ENCODE data around the gene MYO1D. TPM values are rescaled to one million over a fixed set of nuclear protein-coding genes. Genes with fewer than 3 reads are reported as not detected.
A peak's percentile ranks its signal among the peaks of the same experiment; 100 is the strongest.

MYO1D gene
- total RNA-seq, 1 experiment from 2014 or later: 23.5 TPM

DNA sequence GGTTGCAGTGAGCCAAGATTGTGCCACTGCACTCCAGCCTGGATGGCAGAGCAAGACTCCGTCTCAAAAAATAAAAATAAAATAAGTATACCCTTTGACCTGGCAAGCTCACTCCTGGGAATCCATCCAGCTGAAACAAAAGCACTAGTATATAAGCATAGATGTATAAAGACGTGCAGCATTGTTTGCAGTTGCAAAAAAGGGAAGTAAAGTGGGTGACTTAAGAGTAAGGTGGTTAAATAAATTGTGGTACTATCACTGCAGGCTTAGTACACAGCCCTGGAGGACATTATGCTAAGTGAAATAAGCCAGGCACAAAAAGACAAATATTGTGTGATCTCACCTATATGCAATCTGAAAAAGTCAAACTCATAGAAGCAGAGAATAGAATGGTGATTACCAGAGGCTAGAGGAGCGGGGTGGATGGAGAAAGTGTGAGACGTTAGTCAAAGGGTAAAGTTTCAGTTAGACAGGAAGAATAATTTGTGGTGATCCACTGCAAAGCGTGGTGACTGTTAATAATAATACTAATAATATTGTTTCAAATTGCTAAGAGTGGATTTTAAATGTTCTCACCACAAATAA is 113.0 kb downstream of the MYO1D start:
- Histone ChIP-seq H3K4me3 (ENCODE audit: low read length) (no peak overlapping the region), H4K20me1 (ENCODE audit: low read length) (no peaks in the 10 kb centered on the region), H3K4me1 (ENCODE audit: insufficient read depth, low read length) (no peaks in the 10 kb centered on the region), H3K79me2 (ENCODE audit: low read length) (no peaks in the 10 kb centered on the region), H3K4me2 (ENCODE audit: low read length) (no peak overlapping the region), H3K36me3 (ENCODE audit: low read depth, low read length) (no peaks in the 10 kb centered on the region), H3F3A (ENCODE audit: low read length, unreplicated experiment) (no peaks in the 10 kb centered on the region), H2AFZ (ENCODE audit: low read length) (no peak overlapping the region), H3K27ac (ENCODE audit: low read length) (no peak overlapping the region), H3K9me2 (replicated peaks; ENCODE audit: low read length) (no peaks in the 10 kb centered on the region), H3K9me3 (ENCODE audit: low read length) (no peaks in the 10 kb centered on the region), H3K9ac (ENCODE audit: low read length) (no peak overlapping the region), H3K27me3 (ENCODE audit: low read length) (no peaks in the 10 kb centered on the region)
- no TSS peak for BruUV-seq (replicated peaks)
- DNase-seq: no peak
- intact Hi-C loops (cut with micrococcal nuclease): no loop called here
- TF ChIP-seq EZH2 (IDR thresholded peaks at IDR 0.05; ENCODE audit: low read length, unreplicated experiment): no peak
- TF ChIP-seq EZH2phosphoT487 (IDR thresholded peaks at IDR 0.05; ENCODE audit: borderline replicate concordance, low read length): no peak
- TF ChIP-seq, protein P1, sequence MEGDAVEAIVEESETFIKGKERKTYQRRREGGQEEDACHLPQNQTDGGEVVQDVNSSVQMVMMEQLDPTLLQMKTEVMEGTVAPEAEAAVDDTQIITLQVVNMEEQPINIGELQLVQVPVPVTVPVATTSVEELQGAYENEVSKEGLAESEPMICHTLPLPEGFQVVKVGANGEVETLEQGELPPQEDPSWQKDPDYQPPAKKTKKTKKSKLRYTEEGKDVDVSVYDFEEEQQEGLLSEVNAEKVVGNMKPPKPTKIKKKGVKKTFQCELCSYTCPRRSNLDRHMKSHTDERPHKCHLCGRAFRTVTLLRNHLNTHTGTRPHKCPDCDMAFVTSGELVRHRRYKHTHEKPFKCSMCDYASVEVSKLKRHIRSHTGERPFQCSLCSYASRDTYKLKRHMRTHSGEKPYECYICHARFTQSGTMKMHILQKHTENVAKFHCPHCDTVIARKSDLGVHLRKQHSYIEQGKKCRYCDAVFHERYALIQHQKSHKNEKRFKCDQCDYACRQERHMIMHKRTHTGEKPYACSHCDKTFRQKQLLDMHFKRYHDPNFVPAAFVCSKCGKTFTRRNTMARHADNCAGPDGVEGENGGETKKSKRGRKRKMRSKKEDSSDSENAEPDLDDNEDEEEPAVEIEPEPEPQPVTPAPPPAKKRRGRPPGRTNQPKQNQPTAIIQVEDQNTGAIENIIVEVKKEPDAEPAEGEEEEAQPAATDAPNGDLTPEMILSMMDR (conservative IDR thresholded peaks at IDR 0.05; ENCODE audit: low read depth, low read length): no peak
- peak; percentile 51; the same call in 1 of the 2 replicates for ATAC-seq
- POLR2A ChIA-PET (ENCODE audit: unreplicated experiment): no interaction called here
- CTCF ChIA-PET: no interaction called here

- Histone ChIP-seq H3K4me2 (ENCODE audit: low read length) (no peak overlapping the region), H3K9ac (ENCODE audit: low read length) (no peak overlapping the region), H3K9me3 (ENCODE audit: low read length) (no peaks in the 10 kb centered on the region), H3K27me3 (ENCODE audit: low read length) (no peaks in the 10 kb centered on the region), H3K4me3 (ENCODE audit: low read length) (no peak overlapping the region), H3F3A (ENCODE audit: low read length, unreplicated experiment) (no peaks in the 10 kb centered on the region), H3K9me2 (replicated peaks; ENCODE audit: low read length) (no peaks in the 10 kb centered on the region), H3K27ac (ENCODE audit: low read length) (no peak overlapping the region), H4K20me1 (ENCODE audit: low read length) (no peaks in the 10 kb centered on the region), H3K79me2 (ENCODE audit: low read length) (no peaks in the 10 kb centered on the region), H2AFZ (ENCODE audit: low read length) (no peak overlapping the region), H3K36me3 (ENCODE audit: low read depth, low read length) (no peaks in the 10 kb centered on the region), H3K4me1 (ENCODE audit: insufficient read depth, low read length) (no peaks in the 10 kb centered on the region)
- ChIA-PET POLR2A (ENCODE audit: unreplicated experiment) (no interaction called here), CTCF (no interaction called here)
- TF ChIP-seq EZH2 (IDR thresholded peaks at IDR 0.05; ENCODE audit: low read length, unreplicated experiment): no peak
- no peak for TF ChIP-seq EZH2phosphoT487 (IDR thresholded peaks at IDR 0.05; ENCODE audit: borderline replicate concordance, low read length)
- TF ChIP-seq, protein P1 (conservative IDR thresholded peaks at IDR 0.05; ENCODE audit: low read depth, low read length): no peak
- no TSS peak for BruUV-seq (replicated peaks)
- DNase-seq (no peak), ATAC-seq (no peak)
- intact Hi-C loops (cut with micrococcal nuclease): loop anchor here (5.0 kb wide), 1 partner anchor 277 kb away; no protein-coding TSS in a partner anchor
These were observed 117.4 kb downstream of the MYO1D start for GRCh38 chr17:32759476-32759875.

GRCh38 chr17:32757963-32758362 is 119.0 kb downstream of the MYO1D start:
- intact Hi-C loops (cut with micrococcal nuclease): loop anchor here (5.0 kb wide), 1 partner anchor 276 kb away; no protein-coding TSS in a partner anchor
- Histone ChIP-seq H3K9me2 (replicated peaks; ENCODE audit: low read length) (no peaks in the 10 kb centered on the region), H3K9ac (ENCODE audit: low read length) (no peak overlapping the region), H3K36me3 (ENCODE audit: low read depth, low read length) (no peaks in the 10 kb centered on the region), H3K4me2 (ENCODE audit: low read length) (no peak overlapping the region), H3K4me3 (ENCODE audit: low read length) (no peak overlapping the region), H3F3A (ENCODE audit: low read length, unreplicated experiment) (no peaks in the 10 kb centered on the region), H3K27me3 (ENCODE audit: low read length) (no peaks in the 10 kb centered on the region), H3K79me2 (ENCODE audit: low read length) (no peaks in the 10 kb centered on the region), H4K20me1 (ENCODE audit: low read length) (no peaks in the 10 kb centered on the region), H3K4me1 (ENCODE audit: insufficient read depth, low read length) (no peaks in the 10 kb centered on the region), H2AFZ (ENCODE audit: low read length) (no peak overlapping the region), H3K27ac (ENCODE audit: low read length) (no peak overlapping the region), H3K9me3 (ENCODE audit: low read length) (no peaks in the 10 kb centered on the region)
- ATAC-seq (no peak), DNase-seq (no peak)
- BruUV-seq (replicated peaks): no TSS peak
- TF ChIP-seq EZH2phosphoT487 (IDR thresholded peaks at IDR 0.05; ENCODE audit: borderline replicate concordance, low read length): no peak
- TF ChIP-seq, protein P1 (conservative IDR thresholded peaks at IDR 0.05; ENCODE audit: low read depth, low read length): no peak
- TF ChIP-seq EZH2 (IDR thresholded peaks at IDR 0.05; ENCODE audit: low read length, unreplicated experiment): no peak
- CTCF ChIA-PET: no interaction called here
- POLR2A ChIA-PET (ENCODE audit: unreplicated experiment): no interaction called here
